Natural killer cell treated with Interleukin-12 subunit alpha and Interleukin-12 subunit beta and Interleukin-15 and Interleukin-18, amount 100 ng/mL, for 72 hours (primary cell): ENCODE data around the gene GRIN1. TPM values are rescaled to one million over a fixed set of nuclear protein-coding genes. Genes with fewer than 3 reads are reported as not detected.

Source experiments
- ATAC-seq, 2 donors: fragments of 150-1000 bp; cut with Tn5 transposase in 1 of 2; sonication (Bioruptor Pico), chemical (Tn5 transposase) in 1 of 2; 2 replicates each; pipeline ENCODE4 v1.10.0; 2021
- DNase-seq: peaks from one replicate; pipeline ENCODE4 v3.0.0; 2022; ENCODE audit warnings: low spot score
- H3K27ac Mint-ChIP-seq, 2 donors: 1 replicate in 1 of 2; 2 replicates in 1 of 2; pipeline ENCODE4 v1.8.0; 2022; ENCODE audit warnings: mixed read lengths in 2 of 2, mild to moderate bottlenecking in 1 of 2, moderate library complexity in 1 of 2
- H3K27me3 Mint-ChIP-seq, 2 donors: 1 replicate in 1 of 2; 2 replicates in 1 of 2; pipeline ENCODE4 v1.8.0; 2022; ENCODE audit warnings: mixed read lengths in 2 of 2
- H3K36me3 Mint-ChIP-seq: one replicate; pipeline ENCODE4 v1.8.0; 2022; ENCODE audit warnings: mixed read lengths
- H3K4me1 Mint-ChIP-seq, 2 donors: 1 replicate in 1 of 2; 2 replicates in 1 of 2; pipeline ENCODE4 v1.8.0; 2022; ENCODE audit warnings: low read depth in 2 of 2, mixed read lengths in 2 of 2, mild to moderate bottlenecking in 1 of 2
- H3K4me3 Mint-ChIP-seq: one replicate; pipeline ENCODE4 v1.8.0; 2022; ENCODE audit warnings: mixed read lengths
- H3K9me3 Mint-ChIP-seq: 2 replicates; pipeline ENCODE4 v1.8.0; 2022; ENCODE audit warnings: mixed read lengths
- total RNA-seq, 2 donors: library from RNA; stranded (reverse); gene quantifications; one replicate each; pipeline ENCODE4 v1.2.3, GENCODE V29; 2022

The GRIN1 gene
- total RNA-seq, 2 donors from 2014 or later, result 0.11 TPM; not detected in 1

- H3K36me3 Mint-ChIP-seq, result peaks cover 6% of the 10 kb centered on the region
- DNase-seq (no peak), ATAC-seq (no peak)
- H3K4me1 Mint-ChIP-seq, result peaks cover 20 to 28% of the 10 kb centered on the region in 2 donors
- H3K9me3 Mint-ChIP-seq, result no peaks in the 10 kb centered on the region
- no peaks in the 10 kb centered on the region for H3K27me3 Mint-ChIP-seq
- H3K4me3 Mint-ChIP-seq, result peak overlapping the region; percentile 96
- no peak overlapping the region for H3K27ac Mint-ChIP-seq
Observed at GRCh38 chr9:137186385-137186784, 47.4 kb downstream of the GRIN1 start.

- Mint-ChIP-seq H3K27ac (peak overlapping the region; percentile 80 to 84), H3K27me3 (no peaks in the 10 kb centered on the region), H3K4me1 (peaks cover 20 to 24% of the 10 kb centered on the region in 2 donors), H3K9me3 (no peaks in the 10 kb centered on the region), H3K36me3 (peaks cover 6% of the 10 kb centered on the region), H3K4me3 (peak overlapping the region; percentile 96)
- ATAC-seq (no peak), DNase-seq (no peak)
Observed at GRCh38 chr9:137187386-137187785, 48.4 kb downstream of the GRIN1 start.

- Mint-ChIP-seq H3K4me3 (peak overlapping the region; percentile 96), H3K27me3 (no peaks in the 10 kb centered on the region), H3K4me1 (peaks cover 20 to 24% of the 10 kb centered on the region in 2 donors), H3K9me3 (no peaks in the 10 kb centered on the region), H3K27ac (peak overlapping the region; percentile 80 to 84), H3K36me3 (peaks cover 6% of the 10 kb centered on the region)
- DNase-seq, result no peak
- ATAC-seq, result peak in 1 of 2 donors; percentile 52
Observed at GRCh38 chr9:137188086-137188489, 49.1 kb downstream of the GRIN1 start.

GRCh38 chr9:137188490-137189296 lies 49.7 kb downstream of the GRIN1 start, which contains the start of the genes ANAPC2 and SSNA1:
ANAPC2 (minus strand) TSS chr9:137188560; CDS start chr9:137188532, 28 bp downstream.
SSNA1 (plus strand) TSS chr9:137188676; CDS start chr9:137188727, 51 bp downstream.
- Mint-ChIP-seq H3K27me3 (no peaks in the 10 kb centered on the region), H3K27ac (peak within 1 kb of the TSS; percentile 80 to 84), H3K9me3 (no peaks in the 10 kb centered on the region), H3K4me1 (peaks cover 20 to 24% of the 10 kb centered on the region in 2 donors), H3K36me3 (peaks cover 6% of the 10 kb centered on the region), H3K4me3 (peak within 1 kb of the TSS; percentile 96)
- ATAC-seq, result peak; percentile 90 to 93
- DNase-seq, result peak; percentile 95

- Mint-ChIP-seq H3K4me3 (peak overlapping the region; percentile 96), H3K36me3 (no peaks in the 10 kb centered on the region), H3K9me3 (no peaks in the 10 kb centered on the region), H3K27ac (peak overlapping the region; percentile 80 to 84), H3K4me1 (peaks cover 13 to 19% of the 10 kb centered on the region in 2 donors), H3K27me3 (no peaks in the 10 kb centered on the region)
- DNase-seq (peak; percentile 73), ATAC-seq (no peak)
Observed at GRCh38 chr9:137189297-137190295, 50.6 kb downstream of the GRIN1 start.

GRCh38 chr9:137190315-137190856 lies 51.4 kb downstream of the GRIN1 start:
- no peak for DNase-seq
- no peak for ATAC-seq
- no peaks in the 10 kb centered on the region for H3K36me3 Mint-ChIP-seq
- peaks cover 13 to 19% of the 10 kb centered on the region in 2 donors for H3K4me1 Mint-ChIP-seq
- H3K4me3 Mint-ChIP-seq, result peak overlapping the region; percentile 66
- no peaks in the 10 kb centered on the region for H3K27me3 Mint-ChIP-seq
- H3K9me3 Mint-ChIP-seq, result no peaks in the 10 kb centered on the region
- peak overlapping the region; percentile 68 to 87 for H3K27ac Mint-ChIP-seq

- H3K27ac Mint-ChIP-seq, result peak overlapping the region; percentile 68 to 87
- H3K4me3 Mint-ChIP-seq, result peak overlapping the region; percentile 66
- no peaks in the 10 kb centered on the region for H3K9me3 Mint-ChIP-seq
- H3K4me1 Mint-ChIP-seq, result peaks cover 13 to 19% of the 10 kb centered on the region in 2 donors
- ATAC-seq (no peak), DNase-seq (no peak)
- no peaks in the 10 kb centered on the region for H3K36me3 Mint-ChIP-seq
- H3K27me3 Mint-ChIP-seq, result no peaks in the 10 kb centered on the region
Observed at GRCh38 chr9:137191245-137191644, 52.3 kb downstream of the GRIN1 start.

- Mint-ChIP-seq H3K27ac (no peak overlapping the region), H3K4me3 (no peak overlapping the region), H3K4me1 (peaks cover 13 to 14% of the 10 kb centered on the region in 2 donors), H3K9me3 (no peaks in the 10 kb centered on the region), H3K36me3 (no peaks in the 10 kb centered on the region), H3K27me3 (no peaks in the 10 kb centered on the region)
- DNase-seq, result no peak
- no peak for ATAC-seq
Observed at GRCh38 chr9:137191691-137192447, 52.9 kb downstream of the GRIN1 start.

- H3K36me3 Mint-ChIP-seq, result no peaks in the 10 kb centered on the region
- DNase-seq (no peak), ATAC-seq (no peak)
- H3K27ac Mint-ChIP-seq, result no peak overlapping the region
- H3K4me3 Mint-ChIP-seq, result no peak overlapping the region
- H3K9me3 Mint-ChIP-seq, result no peaks in the 10 kb centered on the region
- H3K27me3 Mint-ChIP-seq, result no peaks in the 10 kb centered on the region
- peaks cover 11% of the 10 kb centered on the region in 2 donors for H3K4me1 Mint-ChIP-seq
Observed at GRCh38 chr9:137192448-137192780, 53.5 kb downstream of the GRIN1 start.

GRCh38 chr9:137192859-137193258 lies 53.9 kb downstream of the GRIN1 start:
- Mint-ChIP-seq H3K4me1 (peaks cover 7 to 8% of the 10 kb centered on the region in 2 donors), H3K36me3 (no peaks in the 10 kb centered on the region), H3K9me3 (no peaks in the 10 kb centered on the region), H3K27ac (no peak overlapping the region), H3K4me3 (no peak overlapping the region), H3K27me3 (no peaks in the 10 kb centered on the region)
- no peak for ATAC-seq
- no peak for DNase-seq

- no peaks in the 10 kb centered on the region for H3K9me3 Mint-ChIP-seq
- no peak overlapping the region for H3K4me3 Mint-ChIP-seq
- ATAC-seq (no peak), DNase-seq (no peak)
- H3K4me1 Mint-ChIP-seq, result peaks cover 7 to 8% of the 10 kb centered on the region in 2 donors
- no peaks in the 10 kb centered on the region for H3K27me3 Mint-ChIP-seq
- no peaks in the 10 kb centered on the region for H3K36me3 Mint-ChIP-seq
- H3K27ac Mint-ChIP-seq, result no peak overlapping the region
Observed at GRCh38 chr9:137193771-137194170, 54.8 kb downstream of the GRIN1 start.

- DNase-seq, result no peak
- Mint-ChIP-seq H3K36me3 (no peaks in the 10 kb centered on the region), H3K9me3 (no peaks in the 10 kb centered on the region), H3K27ac (no peak overlapping the region), H3K27me3 (no peaks in the 10 kb centered on the region), H3K4me3 (no peak overlapping the region), H3K4me1 (peaks cover 4 to 7% of the 10 kb centered on the region in 2 donors)
- ATAC-seq, result no peak
Observed at GRCh38 chr9:137194388-137194787, 55.4 kb downstream of the GRIN1 start.

- Mint-ChIP-seq H3K27ac (no peak overlapping the region), H3K4me1 (peaks cover 4 to 7% of the 10 kb centered on the region in 2 donors)
- no peak for ATAC-seq
Observed at GRCh38 chr9:137194909-137195308, 56.0 kb downstream of the GRIN1 start.

More at GRCh38 chr9:137194909-137195308, 56.0 kb downstream of the GRIN1 start:
- H3K9me3 Mint-ChIP-seq, result no peaks in the 10 kb centered on the region
- no peaks in the 10 kb centered on the region for H3K27me3 Mint-ChIP-seq
- H3K36me3 Mint-ChIP-seq, result no peaks in the 10 kb centered on the region
- DNase-seq, result no peak
- H3K4me3 Mint-ChIP-seq, result no peak overlapping the region
